Chondrocyte (in vitro differentiated cells): ENCODE data around the gene CYP24A1. TPM values are rescaled to one million over a fixed set of nuclear protein-coding genes. Genes with fewer than 3 reads are reported as not detected.

ENCODE experiments used
- DNase-seq: peaks from one replicate; pipeline ENCODE4 v3.0.0; 2021; ENCODE audit warnings: mixed read lengths, low spot score
- H3K27ac Mint-ChIP-seq: one replicate; pipeline ENCODE4 v1.8.0; 2021; ENCODE audit warnings: mild to moderate bottlenecking, moderate library complexity, mixed read lengths; ENCODE audit not compliant: unreplicated experiment
- H3K27me3 Mint-ChIP-seq: 2 replicates; pipeline ENCODE4 v1.8.0; 2021; ENCODE audit warnings: low read depth, mixed read lengths
- H3K36me3 Mint-ChIP-seq: 2 replicates; pipeline ENCODE4 v1.8.0; 2021; ENCODE audit warnings: low read depth, mixed read lengths
- H3K4me1 Mint-ChIP-seq: 2 replicates; pipeline ENCODE4 v1.8.0; 2021; ENCODE audit warnings: low read depth, mild to moderate bottlenecking, mixed read lengths
- H3K4me3 Mint-ChIP-seq: one replicate; pipeline ENCODE4 v1.8.0; 2021; ENCODE audit warnings: mild to moderate bottlenecking, moderate library complexity, mixed read lengths; ENCODE audit not compliant: unreplicated experiment
- H3K9me3 Mint-ChIP-seq: 2 replicates; pipeline ENCODE4 v1.8.0; 2021; ENCODE audit warnings: low read depth, mixed read lengths
- total RNA-seq: library from RNA; stranded (reverse); gene quantifications from 3 replicates; pipeline ENCODE4 v1.2.1, GENCODE V29; 2021
- TF ChIP-seq, protein P1 (sequence below): fragments of 200-600 bp; sonication (generic); IDR thresholded peaks from 2 replicates; pipeline ENCODE4 v1.5.0; 2021; ENCODE audit warnings: antibody characterized with exemption, mild to moderate bottlenecking, moderate library complexity

Gene CYP24A1
- total RNA-seq, 1 donor from 2014 or later: not detected

DNA sequence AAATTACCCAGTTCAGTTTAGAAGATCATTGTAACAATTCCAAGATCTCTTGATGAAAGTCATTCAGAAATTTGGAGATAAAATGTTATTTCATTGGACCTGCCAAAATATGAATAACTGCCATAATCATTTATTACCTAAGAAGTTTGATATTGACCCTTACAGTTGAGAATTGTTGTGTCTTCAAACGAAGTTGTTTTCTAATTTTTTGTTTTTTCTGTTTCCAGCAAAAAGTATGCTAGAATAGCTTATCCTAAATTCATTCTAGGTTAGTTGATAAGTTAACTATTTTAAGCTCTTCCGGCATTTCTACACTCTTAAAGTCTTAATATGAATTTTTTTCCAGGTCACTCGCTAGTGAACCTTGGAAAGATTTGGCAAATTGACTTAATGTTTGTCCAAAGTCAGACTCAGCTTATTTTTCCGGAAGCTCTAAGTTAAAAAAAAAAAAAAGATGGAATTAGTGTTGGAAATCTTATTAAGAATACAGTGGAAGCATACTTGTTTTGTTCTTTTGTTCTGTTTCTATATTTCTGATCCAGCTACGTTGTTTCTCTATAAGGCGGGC, 28.9 kb downstream of the CYP24A1 start:
- Mint-ChIP-seq H3K9me3 (peaks cover 3% of the 10 kb centered on the region), H3K36me3 (no peaks in the 10 kb centered on the region), H3K27me3 (no peaks in the 10 kb centered on the region), H3K4me3 (no peak overlapping the region), H3K27ac (no peak overlapping the region), H3K4me1 (peaks cover 12% of the 10 kb centered on the region)
- no peak for DNase-seq
- TF ChIP-seq, protein P1, sequence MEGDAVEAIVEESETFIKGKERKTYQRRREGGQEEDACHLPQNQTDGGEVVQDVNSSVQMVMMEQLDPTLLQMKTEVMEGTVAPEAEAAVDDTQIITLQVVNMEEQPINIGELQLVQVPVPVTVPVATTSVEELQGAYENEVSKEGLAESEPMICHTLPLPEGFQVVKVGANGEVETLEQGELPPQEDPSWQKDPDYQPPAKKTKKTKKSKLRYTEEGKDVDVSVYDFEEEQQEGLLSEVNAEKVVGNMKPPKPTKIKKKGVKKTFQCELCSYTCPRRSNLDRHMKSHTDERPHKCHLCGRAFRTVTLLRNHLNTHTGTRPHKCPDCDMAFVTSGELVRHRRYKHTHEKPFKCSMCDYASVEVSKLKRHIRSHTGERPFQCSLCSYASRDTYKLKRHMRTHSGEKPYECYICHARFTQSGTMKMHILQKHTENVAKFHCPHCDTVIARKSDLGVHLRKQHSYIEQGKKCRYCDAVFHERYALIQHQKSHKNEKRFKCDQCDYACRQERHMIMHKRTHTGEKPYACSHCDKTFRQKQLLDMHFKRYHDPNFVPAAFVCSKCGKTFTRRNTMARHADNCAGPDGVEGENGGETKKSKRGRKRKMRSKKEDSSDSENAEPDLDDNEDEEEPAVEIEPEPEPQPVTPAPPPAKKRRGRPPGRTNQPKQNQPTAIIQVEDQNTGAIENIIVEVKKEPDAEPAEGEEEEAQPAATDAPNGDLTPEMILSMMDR: no peak

DNA sequence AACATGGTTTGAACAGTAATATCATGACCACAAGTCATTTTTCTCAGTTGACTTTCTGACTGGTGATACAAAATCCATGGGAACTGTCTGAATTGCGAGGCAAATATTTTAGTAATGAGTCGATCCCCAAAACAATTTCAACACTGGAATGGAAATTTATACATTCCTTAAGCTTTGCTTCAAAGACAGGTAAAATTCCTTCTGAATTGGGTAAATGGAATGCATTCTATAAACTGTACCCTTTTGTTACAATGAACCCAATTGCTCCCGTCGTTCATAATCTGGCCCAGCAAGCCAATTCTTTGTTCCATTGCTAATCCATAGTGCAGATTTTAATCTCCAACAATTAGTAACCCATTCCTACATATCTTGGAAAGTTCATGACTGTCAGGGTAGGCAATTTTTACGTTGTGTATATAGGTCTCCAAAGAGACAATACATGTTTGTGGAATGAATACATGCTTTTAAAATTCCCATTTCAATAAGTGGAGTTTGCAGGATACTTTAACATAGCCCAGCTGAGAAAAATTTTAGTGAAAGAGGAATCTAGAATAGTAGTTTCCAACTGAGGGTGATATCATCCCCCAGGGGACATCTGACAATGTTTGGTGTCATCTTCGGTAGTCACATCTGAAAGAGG, 32.7 kb downstream of the CYP24A1 start:
- H3K27ac Mint-ChIP-seq: no peak overlapping the region
- TF ChIP-seq, protein P1: no peak
- no peak overlapping the region for H3K4me3 Mint-ChIP-seq

DNA sequence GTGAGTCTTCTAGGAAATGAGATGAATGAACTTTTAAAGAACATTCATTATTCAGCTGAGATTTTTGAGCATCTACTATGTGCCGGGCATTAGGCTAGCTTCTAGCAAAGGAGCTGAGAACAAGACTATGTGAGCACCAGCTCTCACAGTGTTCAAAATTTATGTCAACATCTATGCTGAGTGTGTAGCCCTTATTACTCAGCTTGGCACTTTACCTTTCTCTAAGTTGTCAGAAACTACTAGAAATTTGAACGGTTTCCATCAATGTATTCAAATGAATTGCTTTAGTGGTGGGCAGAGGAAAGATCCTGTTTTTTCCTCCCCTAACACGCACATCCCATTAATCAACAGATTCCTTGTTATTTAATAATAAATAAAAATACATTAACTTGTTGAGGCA, 33.3 kb downstream of the CYP24A1 start:
- H3K4me1 Mint-ChIP-seq: peaks cover 12% of the 10 kb centered on the region

More for the DNA sequence above, 32.7 kb downstream of the CYP24A1 start:
- Mint-ChIP-seq H3K9me3 (peaks cover 3% of the 10 kb centered on the region), H3K36me3 (no peaks in the 10 kb centered on the region), H3K4me1 (peaks cover 12% of the 10 kb centered on the region), H3K27me3 (no peaks in the 10 kb centered on the region)
- no peak for DNase-seq

DNA sequence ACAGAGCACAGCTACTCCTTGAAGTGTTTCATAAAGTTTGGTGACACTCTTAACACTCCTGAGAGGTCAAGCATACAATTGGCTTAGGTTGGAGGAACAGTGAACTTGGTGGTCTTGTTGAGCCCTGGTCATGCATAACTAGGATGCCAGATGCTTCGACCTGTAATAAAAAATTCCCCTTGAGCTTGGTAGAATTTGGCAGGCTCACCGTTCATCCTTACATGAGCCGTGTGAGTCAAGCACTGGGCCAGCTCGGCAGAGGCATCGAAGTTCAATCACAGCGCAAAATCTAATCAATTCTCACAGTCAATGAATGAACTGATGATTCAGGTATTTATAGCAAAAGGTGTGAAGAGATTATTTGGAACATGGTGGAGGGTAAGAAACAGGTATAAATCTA, 33.7 kb downstream of the CYP24A1 start:
- Mint-ChIP-seq H3K4me3 (no peak overlapping the region), H3K4me1 (peaks cover 12% of the 10 kb centered on the region), H3K36me3 (no peaks in the 10 kb centered on the region), H3K27ac (no peak overlapping the region), H3K27me3 (no peaks in the 10 kb centered on the region), H3K9me3 (peaks cover 3% of the 10 kb centered on the region)
- DNase-seq: no peak
- TF ChIP-seq, protein P1: no peak

More for the DNA sequence above, 33.3 kb downstream of the CYP24A1 start:
- Mint-ChIP-seq H3K27me3 (no peaks in the 10 kb centered on the region), H3K36me3 (no peaks in the 10 kb centered on the region), H3K4me3 (no peak overlapping the region), H3K9me3 (peaks cover 3% of the 10 kb centered on the region), H3K27ac (no peak overlapping the region)
- TF ChIP-seq, protein P1: no peak
- DNase-seq: no peak

DNA sequence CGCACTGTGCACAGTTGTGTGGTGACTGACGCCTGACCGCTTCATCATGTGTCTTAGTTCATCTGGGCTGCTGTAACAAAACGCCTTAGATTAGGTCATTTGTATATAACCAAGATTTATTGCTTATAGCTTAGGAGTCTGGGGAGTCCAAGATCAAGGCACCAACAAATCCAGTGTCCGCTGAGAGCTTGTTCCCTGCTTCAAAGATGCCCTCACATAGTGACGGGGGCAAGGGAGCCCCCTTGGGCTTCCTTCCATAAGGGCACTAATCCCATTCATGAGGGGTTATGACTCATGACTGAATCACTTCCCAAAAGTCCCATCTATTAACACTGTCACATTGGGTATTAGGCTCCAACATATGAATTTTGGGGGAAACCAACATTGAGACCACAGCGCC, 34.6 kb downstream of the CYP24A1 start:
- DNase-seq: no peak
- H3K4me3 Mint-ChIP-seq: no peak overlapping the region
- H3K4me1 Mint-ChIP-seq: peaks cover 12% of the 10 kb centered on the region
- H3K27me3 Mint-ChIP-seq: no peaks in the 10 kb centered on the region
- TF ChIP-seq, protein P1: no peak
- no peaks in the 10 kb centered on the region for H3K36me3 Mint-ChIP-seq
- H3K27ac Mint-ChIP-seq: no peak overlapping the region
- H3K9me3 Mint-ChIP-seq: peaks cover 3% of the 10 kb centered on the region
